ENCODE measurements around the gene SLC2A13.

- no peak for TF ChIP-seq POLR2A (IDR thresholded peaks at IDR 0.05)
- TF ChIP-seq CTCF (IDR thresholded peaks at IDR 0.05): no peak
- TF ChIP-seq EP300 (IDR thresholded peaks at IDR 0.05): no peak
- no peak for TF ChIP-seq POLR2AphosphoS5 (IDR thresholded peaks at IDR 0.05)
Observed at GRCh38 chr12:40038619-40039018, 67.3 kb downstream of the SLC2A13 start.
